NCI-H2196 treated with DMSO at 0.1 percent for 48 hours (cell line): ENCODE measurements around the gene CFAP61.

Experiments used
- DNase-seq: peaks from one replicate; lab custom pipeline; 2025; ENCODE audit not compliant: unreplicated experiment; lab: John Stamatoyannopoulos, UW

CFAP61 gene

DNA sequence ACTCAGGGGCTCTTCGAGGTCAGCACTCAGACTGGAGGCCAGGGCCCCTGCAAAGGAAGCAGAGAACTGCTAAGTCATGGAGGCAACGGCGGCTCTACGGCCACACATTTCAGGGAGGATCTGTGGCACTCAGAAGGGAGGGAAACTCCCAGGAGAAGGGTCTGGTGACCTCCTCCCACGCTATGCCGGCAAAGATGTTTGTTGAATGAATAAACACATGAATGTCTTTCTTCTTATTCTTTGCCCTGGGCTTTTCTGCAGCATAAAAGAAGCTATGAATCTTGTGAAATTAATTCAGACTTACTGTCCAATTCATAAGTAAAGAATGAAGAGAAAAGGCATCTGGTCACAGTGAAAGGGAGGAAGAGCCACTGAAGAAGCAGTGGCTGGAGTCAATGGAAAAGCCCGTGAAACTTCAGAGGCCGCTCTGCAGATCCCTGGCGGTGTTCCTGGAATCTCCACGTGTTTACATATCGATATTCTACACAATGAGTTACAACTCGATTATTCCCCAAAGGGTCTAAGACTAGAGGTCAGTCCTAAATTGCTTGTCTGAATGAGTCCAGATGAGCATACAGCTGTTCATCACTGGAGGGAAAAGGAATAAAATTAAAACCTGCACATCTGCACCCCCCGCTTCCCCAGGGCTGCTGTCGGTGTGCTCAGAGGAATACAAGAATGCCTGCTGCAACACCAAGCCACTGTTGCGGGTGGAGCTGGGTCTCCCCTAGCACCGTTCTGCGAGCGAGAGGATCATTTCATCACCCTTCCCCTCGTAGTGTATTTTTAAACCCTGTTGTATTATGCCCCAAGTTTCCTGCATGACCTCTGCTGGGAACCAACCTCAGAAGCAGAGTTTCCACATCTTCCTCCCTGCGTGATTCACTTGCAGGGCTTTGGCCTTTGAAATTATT, 341.1 kb downstream of the CFAP61 start:
- no peak for DNase-seq

DNA sequence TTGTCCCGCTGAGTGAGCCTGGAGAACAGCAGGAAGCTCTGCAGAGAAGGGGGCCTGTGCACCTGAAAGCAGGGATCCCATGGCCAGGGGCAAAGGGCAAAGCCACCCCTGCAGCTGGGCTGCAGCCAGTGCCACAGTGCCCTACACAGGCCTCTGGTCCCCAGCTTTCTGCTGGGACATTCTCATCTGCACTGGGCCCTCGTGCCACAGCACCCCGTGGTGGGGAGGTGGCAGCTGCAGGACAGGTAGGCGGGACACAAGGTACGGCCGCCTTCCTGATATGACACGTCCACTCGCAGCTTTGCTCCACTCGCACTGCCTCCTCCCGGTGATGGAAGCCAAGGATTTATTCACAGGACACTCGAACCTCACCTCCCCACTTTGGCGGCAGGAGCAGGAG, 342.8 kb downstream of the CFAP61 start:
- no peak for DNase-seq

DNA sequence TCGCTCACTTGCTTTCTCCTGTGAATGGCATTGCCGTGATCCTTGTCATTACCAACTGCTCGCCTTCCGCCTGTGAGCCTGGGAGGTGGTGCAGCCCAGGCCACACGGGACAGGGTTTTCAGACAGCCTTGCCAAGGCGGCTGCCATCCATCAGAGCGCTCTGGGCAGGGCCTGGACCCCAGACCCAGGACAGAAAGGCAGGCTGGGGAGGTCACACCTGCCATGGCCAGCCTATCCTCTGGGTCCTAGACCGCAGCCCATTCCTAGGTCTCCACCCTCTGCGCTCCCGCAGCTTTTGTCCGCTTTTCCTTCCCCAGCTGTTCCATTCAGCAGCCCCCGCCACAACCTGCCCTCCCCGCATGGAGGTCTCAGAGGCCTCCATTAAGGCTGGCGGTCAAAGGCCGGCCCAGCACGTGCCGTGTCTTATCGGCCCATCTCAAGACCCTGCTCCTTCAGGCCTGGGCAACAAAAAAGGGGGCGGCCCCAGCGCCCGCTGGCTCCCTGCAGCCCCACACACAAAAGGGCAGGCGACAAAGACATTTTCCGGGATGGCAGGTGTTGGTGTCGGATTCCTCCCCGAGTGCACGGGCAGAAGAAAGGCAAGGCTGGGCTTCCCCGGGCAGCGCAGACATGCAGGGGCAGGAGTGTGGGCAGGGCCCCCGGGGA, 343.7 kb downstream of the CFAP61 start:
- DNase-seq = peak; percentile 75

DNA sequence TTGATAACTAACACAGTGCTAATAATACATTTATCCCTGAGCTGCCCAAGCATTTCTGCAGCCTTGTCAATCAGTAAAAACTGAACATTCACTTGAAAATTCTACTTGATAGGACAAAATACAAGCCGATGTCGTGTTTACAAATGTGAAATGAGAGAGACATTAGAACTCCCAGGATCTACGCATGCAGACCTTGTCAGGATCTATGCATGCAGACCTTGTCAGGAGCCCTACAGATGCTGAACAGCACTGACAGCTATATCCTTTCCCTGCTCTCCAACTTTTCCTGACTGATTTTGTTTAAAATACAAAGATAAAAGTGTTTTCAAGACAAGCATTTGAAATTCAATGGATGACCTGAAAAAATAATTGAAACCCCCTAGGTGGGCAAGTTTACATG, 344.5 kb downstream of the CFAP61 start:
- DNase-seq = no peak

DNA sequence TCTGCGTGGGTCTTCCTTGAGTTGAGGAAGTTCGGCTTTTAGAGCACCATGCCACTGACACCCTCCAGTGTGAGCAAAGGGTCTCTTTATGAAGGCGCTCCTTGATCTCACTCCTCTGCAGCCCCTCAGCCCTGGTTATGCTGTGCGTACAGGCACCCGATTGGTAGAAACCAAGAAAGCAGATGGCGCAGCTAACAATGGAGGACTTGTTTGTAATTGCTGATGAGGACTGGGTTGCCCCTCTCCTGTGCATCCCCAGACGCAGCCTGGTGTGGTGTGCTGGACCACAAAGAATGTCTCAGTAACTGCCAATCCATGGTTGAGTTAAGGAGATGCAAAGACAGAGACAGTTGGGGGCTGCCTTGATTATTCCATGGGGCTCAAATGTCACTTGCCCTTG, 345.8 kb downstream of the CFAP61 start:
- DNase-seq = no peak

DNA sequence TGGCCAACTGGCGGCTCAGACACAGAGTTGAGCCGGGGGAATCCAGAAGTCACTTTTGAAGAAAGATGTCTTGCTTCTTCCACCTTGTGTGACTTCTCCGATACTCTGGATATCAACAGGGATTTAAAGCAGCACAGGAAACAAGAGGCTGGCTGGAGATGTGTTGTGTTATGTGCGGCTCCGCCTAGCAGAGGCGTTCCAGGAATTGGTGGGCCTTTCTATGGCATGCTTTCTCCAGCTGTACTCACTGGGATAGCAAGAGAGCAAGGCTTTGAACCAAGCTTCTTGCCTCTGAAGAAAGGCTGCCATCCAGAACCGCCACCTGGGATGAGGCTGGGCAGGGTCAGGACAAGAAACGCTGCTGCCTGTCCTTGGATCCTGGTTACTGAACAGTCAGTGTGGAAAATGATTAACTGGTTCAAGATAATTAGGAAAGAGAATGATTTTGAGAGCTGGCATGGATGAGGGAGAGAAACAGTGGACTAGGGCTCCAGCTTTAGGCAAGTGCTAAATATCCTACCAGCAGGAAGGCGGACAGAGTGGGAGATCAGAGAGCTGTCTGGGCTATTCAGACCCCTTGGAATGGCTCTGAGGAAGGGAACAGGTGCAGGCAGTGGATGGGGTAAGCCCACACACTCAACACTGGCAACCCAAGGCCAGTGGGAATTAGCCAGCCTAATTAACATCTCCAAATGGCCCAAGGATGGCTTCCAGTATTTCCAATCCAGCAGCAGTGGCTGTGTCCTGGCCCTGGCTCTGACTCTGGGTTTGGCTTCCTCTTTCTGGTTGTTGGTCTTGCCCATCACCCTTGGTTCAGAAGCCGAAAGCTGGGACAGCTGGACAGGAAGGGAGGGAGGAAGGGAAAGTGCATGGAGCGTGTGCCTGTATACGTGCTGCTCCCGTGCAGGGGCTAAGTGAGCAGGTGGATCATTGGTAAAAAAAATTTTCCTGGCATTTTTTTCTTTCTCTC, 347.5 kb downstream of the CFAP61 start:
- DNase-seq = no peak

DNA sequence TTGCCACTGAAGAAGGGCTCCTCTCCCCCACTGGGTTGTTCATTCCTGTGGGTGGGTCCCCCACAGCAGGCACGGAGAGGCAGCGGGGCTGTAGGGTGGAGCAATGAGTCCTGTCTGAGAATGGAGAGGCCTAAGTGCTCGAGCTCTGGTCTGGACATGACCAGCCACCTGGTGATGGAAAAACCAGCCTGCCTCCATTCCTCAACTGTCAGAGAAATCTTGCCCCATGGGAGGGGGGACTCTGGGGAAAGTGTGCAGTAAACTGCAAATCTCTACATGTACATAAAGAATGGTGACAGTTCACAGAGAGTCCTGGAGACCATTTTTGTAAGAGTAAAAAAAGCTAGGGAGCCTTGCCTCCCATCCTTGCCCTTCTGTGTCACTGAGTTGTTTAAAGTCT, 349.7 kb downstream of the CFAP61 start:
- no peak for DNase-seq

DNA sequence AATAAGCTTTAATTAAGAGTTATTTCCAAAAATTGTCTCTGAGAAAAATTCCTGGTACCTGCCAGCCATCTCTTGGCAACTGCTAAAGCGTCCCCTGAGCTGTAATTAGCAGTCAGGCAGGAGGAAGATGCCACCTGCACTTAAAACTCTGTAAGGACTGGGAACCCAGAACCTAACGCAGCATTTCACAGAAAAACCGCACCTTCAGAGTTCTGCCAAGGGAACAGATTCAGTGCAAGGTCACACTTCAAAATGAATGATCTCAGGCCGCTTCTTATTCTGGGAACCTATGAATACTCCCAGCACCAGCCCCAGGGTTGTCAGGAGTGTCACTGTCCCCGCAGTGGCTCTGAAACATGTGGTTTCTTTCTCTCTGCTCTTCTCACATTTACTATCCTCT, 352.3 kb downstream of the CFAP61 start:
- DNase-seq = no peak

DNA sequence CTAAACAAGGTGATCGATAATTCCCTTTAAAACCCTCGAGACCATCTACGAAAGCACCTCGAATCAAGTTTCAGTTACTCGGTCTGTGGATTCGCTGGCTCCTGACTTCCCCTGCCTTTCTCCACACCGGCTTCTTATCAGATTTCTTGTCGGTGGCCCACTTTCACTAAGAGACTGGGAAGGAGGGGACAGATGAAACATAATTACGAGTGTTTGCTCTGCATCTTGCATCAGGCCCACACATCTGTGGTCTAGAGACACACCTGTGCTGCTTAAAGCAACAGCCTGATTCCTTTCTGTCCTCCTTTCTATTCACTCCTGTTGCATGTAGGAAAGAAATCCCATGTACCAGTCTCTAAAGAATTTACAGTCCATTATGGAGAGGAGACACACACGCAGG, 353.3 kb downstream of the CFAP61 start:
- DNase-seq = no peak

DNA sequence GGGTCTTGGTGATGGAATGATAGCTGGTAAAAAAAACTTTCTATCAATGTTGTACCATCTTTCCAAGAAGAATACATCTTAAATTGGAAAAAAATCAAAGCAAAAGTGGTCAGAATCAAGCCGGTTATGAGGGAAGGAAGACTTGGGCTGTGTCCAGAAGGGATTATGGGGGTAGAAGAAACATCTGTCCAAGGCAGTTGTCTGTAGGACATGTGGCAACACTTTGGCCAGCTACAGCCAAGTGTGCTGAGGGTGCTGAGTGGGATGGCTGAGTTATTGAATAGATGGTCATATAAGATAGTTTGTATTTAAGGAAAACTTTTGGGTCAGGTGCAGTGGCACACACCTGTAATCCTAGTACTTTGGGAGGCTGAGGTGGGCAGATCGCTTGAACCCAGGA, 354.0 kb downstream of the CFAP61 start:
- DNase-seq = no peak

DNA sequence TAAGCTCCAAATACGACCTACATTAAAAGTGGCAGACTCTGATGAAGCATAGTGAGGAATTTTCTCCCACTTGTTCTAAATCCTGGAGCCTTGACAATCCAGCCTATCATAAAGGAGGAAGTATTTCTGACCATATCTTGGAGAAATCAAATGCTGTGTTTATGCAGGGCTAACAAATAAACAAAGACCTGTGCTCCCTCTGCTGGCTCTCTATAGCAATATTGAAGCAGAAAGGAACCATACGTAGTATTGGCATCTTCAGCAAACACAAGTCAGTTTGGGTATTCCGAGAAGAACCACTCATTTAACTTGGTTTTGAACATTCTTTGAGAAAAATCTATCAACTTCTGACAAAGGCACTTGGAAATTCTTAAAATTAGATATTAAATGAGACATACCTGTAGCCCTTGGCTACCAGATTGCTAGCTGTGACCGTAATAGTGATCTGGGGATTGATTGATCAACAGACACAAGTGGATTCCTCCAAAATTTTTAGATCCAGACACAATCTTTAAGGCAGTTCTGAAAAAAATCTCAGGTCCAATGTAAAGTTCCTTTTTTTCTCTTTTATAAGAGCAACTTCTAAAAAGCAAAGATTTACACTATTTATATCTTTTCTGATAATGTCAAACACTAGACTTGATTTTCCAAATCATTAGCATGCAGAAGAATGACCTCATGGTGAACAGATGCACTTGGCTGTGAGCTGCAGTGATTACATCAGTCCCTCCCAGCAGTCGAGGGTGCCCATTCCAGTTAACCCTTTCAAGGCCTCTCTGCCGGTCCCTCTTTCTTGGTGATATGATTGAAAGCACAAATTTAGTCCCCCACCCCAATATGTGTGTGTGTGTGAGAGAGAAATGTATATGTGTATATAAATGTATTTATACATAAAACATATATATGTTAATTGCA, 355.8 kb downstream of the CFAP61 start:
- peak; percentile 19 for DNase-seq

DNA sequence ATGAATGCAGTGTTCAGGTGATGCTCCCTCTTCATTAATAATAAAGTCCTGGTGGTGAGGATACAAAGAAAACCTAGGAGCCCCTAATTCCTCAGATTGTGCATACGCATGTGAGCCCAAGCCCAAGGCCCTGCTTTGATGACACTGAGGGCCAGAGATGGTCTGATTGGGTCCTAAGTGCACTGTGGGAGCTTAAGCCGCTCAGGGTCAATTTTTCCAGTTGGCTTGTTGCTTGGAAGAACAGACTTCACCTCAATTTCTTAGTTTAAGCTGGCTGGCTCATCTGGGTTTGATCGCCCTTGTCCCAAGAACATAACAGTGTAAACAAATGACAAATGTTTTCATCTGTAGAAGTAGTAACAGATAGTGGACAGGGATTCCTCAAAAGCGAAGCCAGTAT, 357.0 kb downstream of the CFAP61 start:
- DNase-seq = no peak
